GM18909 (cell line): ENCODE results near the gene LCP1.

ENCODE experiments used
- ATAC-seq: cut with Tn5 transposase; IDR thresholded peaks from one replicate; pipeline ENCODE4 v1.9.1; 2021; ENCODE audit warnings: mild to moderate bottlenecking; ENCODE audit not compliant: unreplicated experiment, poor library complexity

The LCP1 gene

DNA sequence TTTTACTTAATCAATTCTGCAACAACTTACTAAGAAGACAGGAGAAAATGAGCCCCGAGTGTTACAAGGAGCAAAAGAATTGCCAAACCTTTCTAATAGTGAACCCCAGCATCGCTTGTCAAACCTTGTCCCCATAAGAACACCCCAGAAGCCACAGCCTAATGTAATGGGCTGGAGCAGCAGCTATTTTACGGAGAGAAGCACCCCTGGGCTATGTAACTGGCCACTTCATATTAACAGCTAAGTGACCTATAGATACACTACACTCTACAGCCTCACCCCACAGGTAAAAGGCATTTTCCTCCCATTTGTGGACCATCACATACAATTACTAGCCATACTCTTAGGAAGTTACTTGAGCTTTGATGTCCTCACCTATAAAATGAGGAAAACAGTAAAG, 49.9 kb downstream of the LCP1 start:
- no peak for ATAC-seq

DNA sequence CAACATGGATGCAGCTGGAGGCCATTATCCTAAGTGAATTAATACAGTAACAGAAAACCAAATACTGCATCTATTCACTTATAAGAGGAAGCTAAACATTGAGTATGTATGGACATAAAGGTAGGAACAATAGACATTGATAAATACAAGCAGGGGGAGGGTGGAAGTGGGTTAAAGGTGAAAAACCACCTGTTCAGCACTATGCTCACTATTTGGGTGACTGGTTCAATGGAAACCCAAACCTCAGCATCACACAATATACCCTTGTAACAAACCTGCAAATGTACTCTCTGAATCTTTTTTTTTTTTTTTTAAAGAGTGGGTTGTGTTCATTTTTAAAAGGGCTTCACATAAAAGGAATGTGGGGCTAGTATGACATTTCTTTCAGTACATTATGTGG, 50.3 kb downstream of the LCP1 start:
- no peak for ATAC-seq

DNA sequence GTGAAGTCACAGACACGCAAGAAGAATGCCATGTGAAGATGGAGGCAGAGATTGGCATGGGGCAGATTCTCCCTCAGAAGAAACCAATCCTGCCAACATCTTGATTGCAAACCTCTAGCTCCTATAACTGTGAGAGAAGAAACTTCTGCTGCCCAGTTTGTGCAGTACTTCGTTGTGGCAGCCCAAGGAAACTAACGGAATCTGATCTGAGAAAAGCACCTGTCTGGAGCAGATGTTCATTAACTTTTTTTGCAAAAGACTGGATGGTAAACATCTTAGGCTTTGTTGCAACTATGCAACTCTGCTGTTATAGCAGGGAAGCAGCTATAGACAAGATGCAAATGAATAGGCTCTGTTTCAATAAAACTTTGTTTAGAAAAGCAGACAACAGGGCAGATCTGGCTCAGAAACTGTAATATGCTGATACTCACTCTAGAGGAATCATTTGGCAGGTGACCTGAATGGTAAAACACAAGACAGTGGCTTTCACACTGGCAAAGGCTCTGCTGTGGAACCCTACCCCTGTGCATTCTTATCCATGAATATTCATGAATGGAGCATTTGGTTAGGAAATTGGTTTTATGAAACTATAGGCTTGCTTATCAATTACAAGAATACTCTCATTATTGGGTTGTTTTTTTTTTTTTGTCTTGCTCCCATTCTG, 51.9 kb downstream of the LCP1 start:
- ATAC-seq = no peak

DNA sequence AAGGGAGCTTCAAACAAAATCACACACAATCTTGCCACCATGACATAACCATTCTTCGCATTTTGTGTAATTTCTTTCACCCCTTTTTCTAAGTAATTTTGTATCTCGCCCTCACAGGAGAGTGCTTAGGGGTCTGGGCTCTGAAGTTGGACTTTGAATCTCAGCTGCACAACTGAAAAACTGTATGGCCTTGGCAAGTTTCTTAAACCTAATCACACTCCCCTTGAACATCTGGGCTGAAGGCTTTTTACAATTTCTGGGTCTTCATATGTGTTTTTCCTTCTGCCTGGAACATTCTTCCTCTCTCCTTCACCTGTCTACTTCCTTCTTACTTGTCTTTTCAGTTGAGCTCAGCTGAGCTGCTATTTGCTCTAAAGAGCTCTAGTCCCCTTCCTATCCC, 52.9 kb downstream of the LCP1 start:
- ATAC-seq = no peak

DNA sequence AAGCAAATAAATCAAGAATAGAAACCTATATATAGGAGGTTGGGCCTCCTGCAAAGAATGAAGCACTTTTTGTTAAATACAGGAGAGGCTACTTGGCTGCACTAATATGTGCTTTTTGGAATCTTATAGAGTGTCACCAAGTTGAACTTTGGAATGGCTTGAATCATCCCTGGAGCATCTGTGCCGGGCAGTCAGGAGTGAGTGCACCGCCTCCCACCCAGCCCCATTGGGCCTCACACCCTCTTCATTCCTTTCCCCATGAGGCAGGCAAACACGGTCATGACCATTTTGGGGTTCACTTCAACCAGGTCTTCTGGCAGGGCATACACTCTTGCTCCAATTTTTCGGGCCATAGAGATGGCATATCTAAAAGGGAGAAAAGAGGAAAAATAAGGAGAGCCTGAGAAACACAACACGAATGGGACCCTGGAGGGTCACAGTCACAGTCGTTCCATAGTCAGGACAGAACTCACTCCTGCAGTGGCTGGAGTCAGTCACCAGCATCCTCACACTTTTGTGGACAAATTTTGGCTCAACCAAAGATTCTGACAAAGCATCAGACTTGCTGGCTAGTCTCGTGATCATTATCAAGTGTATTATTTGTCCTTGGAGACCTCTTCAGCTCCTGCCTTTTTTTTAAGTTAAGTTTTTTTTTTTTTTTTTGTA, 54.5 kb downstream of the LCP1 start:
- ATAC-seq = no peak

DNA sequence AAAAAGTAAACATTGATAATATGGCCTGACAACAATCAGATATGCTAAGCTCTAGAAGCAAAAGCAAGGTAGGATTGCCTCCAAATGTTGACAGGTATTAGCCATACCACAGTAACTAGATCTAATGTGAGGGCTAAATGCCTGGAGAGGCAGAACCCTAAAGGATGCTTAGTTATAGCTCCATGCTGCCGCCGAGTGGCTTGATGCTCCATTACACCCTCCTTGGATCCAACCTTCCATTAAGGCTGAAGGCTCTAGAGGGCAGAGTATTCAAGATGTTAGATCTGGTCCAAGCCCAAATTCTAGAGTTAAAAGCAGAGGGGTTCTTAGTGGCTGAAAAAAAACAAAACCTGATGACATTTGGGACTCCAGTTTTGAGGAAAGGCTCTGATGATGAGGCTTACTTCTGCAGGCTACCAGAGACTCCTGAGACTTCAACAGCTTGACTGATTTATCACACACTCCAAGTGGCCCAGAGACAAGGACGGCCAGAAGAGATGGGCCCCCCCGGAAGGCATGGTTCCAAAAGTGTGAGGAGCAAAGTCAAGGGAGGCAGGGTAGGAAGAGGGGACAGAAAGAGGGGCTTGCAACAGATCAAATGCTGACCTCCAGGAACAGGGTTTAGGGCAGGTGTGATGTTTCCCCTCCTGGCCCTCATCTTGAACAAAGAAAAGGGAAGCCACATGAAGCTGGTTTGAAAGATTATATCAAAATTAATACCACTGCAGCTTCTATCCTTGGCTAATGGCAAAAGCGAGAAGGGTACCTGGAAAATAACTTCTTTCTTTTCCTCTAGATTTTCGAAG, 55.2 kb downstream of the LCP1 start:
- peak; percentile 73 for ATAC-seq

DNA sequence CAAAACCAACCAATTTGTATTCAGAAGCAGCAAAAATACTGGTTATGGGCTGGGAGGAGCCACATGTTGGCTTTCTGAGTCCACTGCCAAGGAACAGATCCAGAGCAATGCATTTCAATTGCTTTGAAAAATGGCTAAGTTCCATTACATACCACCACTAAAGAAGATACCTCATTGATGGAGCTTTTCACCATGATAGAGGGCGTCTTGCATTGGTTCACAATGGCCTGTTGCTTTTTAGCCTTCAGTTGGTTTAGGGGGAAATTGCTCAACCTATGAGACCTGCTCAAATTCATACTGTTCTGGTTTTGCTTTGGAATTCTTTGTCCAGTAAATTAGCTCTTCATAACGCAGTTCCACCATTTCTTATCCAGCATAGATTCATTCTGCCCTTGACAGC, 55.9 kb downstream of the LCP1 start:
- ATAC-seq = no peak

DNA sequence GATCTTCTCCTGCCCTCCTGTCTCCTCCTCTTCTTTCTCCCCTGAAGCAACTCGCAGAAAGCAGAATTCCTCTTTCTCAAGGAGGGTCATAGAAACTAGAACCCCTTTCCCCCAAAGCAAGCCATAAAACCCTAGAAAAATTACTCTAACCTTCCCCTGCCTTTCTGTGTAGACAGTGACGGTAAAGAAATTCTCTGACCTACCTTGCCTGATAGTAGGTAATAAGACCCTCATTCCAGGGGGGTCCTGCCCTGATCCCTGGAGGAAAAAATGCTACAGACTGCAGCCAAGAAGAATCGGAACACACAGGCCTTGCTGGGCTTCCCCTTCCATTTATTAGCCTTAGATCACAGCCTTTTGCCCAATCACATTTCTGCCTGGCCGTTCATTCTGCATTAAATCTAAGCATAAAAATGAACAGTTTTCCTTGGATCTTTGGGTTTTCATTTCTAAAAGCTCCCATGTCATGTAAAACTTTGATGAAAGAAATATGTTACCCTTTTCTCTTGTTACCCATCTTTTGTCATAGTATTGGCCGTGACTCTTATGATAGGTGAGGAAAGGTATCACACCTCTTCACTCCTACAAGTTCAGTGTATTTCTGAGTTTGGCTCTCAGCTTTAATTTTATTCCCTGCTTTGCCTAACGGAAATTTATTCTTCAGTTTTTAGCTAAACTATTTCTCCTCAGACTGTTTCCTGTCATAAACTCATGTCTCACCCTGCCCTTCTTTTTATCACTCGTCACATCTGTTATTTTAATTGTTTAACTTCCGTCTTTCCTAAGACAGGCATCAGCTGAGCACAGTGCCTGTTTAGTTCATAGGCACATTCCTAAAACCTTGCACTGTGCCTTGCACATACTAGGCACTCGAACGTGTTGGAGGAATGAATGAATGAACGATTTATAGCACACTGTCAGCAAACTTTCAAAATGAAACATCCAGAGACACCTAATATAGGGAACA, 56.7 kb downstream of the LCP1 start:
- ATAC-seq = no peak

DNA sequence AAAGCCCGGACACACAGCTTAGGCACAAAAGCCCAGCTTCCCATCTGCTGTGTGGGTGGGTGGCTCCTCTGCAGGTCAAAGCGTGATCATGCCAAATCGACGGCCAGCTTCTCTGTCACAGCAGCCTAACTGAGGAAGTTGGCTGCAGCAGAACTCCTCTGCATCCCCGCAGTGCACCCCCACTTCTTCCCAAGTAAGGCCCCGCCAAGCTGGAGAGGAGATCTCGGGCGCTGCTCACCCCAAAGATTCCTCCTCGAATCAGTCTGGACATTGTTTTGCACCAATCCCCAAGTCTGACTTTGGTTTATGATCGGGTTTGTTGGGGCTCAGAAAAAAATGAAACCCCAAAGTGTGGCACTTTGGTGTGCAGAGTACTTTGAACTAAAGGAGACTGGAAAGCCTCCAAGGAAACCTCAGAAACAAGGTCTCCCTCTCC, 57.4 kb downstream of the LCP1 start:
- no peak for ATAC-seq

DNA sequence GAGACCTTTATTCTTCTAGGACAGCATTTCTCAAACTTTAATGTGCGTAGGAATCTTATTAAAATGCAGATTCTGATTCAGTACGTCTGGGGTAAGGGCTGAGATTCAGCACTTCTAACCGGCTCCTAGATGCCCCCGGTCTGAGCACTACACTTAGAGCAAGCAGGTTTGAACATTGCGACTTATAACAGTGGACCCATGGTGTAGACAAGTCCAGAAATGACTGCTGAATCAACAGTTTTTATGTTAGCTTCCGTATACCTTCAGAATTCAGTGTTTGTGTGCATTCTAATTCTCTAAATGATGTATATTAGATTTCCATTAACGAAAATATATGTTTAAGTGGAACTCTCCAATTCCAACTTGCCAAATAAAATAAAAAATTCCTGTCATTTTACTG, 59.7 kb downstream of the LCP1 start:
- ATAC-seq = no peak

DNA sequence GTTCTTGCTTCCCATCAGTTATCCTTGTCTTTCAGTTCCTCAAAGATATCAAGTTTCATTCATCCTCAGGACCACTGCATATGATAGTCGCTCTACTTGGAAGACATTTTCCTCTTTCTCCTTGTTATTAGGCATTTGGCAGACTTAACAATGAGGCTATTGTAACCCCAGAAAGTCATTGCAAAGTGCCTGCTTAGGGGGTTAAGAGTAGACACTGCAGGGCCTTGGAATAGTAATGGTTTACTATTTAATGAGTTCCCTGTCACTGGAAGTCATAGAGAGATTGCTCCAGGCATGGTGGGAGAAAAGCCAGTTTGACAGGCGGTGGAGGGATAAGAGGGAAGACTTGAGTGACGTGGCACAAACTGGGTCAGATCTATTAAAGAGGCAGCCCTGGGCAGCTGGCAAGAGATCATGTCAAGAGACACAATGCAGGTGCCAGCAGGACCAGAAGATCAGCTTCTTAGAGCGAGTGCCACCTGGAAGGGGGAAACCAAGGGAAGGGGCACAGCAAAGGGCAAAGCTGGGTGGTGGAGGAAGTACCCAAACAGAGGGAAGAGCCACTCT, 60.3 kb downstream of the LCP1 start:
- no peak for ATAC-seq

DNA sequence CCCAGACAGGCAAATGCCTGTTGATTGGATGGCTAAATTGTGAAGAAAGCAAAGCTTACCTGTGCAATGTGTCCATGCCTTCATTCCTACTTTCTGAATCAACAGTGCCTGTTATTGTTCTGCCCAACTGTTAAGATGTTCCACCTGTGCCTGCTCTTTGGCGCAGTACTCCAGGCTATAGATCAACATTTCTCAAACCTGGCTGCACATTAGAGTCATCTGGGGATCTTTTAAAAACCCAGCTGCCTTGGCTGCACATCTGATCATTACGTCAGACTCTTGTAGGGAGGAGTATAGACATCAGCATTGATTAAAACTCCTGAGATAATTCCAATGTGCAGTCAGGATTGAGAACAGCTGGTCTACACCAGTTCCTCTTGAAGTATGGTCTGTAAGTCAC, 60.9 kb downstream of the LCP1 start:
- no peak for ATAC-seq

DNA sequence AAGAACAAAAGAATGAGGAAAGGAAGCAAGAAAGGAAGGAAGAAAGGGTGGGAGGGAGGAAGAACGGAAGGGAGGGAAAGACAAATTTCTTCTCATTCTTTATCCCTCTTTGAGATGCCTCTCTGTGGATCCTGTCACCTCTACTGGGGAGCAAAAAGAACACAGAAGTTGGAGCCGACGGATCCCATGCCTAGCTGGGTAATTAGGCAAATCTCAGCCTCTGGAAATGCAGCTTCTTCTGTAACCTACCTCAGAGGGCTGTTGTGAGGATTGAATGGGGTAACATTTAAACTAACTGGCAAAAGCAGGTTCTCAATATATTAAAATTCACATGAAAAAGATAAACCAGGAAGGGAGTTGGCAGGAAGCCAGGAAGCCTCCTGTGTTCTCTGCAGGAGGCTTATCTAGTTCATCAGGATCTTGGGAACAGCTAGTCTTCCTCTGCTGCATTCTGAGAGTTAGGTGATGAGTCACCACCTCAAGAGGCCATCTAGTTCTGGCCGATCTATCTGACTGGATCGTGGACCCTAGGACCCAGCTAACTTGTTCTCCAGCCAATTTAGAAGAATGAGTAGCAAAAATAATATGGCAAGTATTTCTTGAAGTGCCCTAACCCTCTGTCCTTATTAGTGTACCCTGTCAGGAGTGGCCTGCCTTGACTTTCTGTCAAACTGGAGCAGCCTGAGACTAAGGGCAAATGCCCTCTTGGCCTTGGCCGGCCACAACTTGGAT, 61.9 kb downstream of the LCP1 start:
- no peak for ATAC-seq

DNA sequence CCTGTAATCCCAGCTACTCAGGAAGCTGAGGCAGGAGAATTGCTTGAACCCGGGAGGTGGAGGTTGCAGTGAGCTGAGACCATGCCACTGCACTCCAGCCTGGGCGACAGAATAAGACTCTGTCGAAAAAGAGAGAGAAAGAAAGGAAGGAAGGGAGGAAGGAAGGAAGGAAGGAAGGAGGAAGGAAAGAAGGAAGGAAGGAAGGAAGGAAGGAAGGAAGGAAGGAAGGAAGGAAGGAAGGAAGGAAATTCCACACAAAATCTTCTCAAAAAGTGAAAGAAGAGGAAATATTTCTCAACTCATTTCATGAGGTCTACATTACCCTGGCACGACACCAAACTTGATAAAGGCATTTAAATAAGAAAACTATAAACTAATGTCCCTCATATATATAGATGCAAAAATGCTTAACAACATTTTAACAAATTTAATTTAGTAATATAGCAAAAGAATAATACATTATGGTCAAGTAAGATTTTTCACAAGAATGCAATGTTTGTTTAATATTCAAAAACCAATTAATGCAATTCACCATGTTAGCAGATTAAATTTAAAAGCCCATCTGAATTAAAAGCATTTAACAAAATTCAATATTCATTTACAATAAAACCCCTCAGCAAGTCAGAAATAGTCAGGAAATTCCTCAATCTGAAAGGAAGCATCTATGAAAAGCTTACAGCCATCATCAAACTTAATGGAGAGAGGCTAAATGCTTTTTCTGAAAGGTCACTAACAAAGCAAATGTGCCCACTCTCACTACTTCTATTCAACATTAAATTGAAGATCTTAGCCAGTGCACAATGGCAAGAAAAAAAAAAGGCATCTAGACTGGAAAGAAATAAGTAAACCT, 65.1 kb downstream of the LCP1 start:
- no peak for ATAC-seq

DNA sequence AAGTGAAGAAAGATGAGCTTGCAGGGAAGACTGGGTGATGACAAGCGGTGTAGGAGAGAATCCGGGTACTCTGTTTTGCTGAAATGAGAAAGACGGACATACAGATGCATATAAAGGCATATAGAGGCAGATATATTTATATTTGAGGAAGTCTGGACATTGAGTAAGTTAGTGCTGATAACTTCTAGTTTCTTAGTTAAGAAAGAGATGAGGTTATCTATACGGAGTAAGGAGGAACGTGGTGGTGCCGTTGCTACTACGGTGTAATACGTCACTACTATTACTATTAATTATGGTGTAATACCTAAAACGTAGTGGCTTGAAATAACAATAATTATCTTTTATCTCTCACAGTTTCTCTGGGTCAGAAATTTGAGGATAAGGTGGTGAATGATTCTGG, 67.4 kb downstream of the LCP1 start:
- no peak for ATAC-seq

DNA sequence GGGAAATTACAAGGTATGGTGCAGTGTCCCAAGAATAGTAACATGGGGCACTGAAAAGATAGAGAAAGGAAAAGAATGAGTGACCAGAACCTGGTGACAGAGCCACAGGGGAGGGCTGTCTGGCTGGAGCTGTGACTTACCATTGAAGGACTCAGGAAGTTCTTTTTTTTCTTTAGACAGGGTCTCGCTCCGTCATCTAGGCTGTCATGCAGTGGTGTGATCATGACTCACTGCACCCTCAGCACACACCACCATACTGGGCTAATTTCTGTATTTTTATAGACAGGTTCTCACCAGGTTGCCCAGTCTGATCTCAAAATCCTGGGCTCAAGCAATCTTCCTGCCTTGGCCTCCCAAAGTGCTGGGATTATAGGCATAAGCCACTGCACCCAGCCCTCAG, 68.4 kb downstream of the LCP1 start:
- ATAC-seq = no peak

DNA sequence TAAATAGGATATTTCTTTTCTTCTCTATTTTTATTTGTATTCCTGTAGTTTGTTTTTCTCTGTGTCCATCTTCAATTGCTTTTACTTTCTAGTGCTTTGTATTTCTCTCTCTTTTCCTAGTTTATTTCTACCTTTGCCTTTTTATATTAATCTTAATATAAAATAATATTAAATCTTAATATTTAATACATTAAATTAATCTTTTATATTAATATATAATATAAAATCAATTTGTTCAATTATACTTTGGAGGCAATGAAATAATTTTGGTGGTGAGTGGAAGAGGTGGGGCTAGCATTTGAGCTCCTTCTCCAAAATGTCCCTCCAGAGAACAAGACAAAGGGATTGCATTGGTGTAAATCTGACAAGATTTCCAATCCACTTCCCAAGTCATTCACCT, 70.8 kb downstream of the LCP1 start:
- ATAC-seq = no peak

DNA sequence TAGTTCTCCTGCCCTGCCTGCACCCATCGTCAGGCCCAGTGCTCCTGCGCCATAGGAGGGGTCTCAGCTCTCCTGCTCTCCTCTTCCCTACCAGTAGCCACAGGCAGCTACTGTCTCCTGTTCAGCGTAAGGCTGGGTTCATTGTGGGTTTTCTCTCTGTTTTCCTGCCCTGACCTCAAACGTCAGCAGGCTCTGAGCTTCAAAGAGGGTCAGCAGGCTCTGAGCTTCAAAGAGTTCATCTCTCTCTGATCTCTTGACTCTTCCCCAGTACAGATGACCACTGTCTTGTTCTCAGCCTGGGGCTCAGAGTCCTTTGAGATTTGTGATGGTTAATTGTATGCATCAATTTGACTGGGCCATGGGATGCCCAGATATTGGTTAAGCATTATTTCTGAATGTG, 72.5 kb downstream of the LCP1 start:
- no peak for ATAC-seq
